Daoy (cell line): ENCODE measurements around the gene TIMP4. TPM values are rescaled to one million over a fixed set of nuclear protein-coding genes. Genes with fewer than 3 reads are reported as not detected.

Experiments
- DNase-seq: peaks from one replicate; pipeline ENCODE4 v3.0.0-alpha.2; 2015; ENCODE audit warnings: low read depth
- total RNA-seq: library from RNA; depleted of rRNA; stranded (reverse); fragments of >200 nt; shearing (Covaris generic); gene quantifications from 2 replicates; pipeline ENCODE4 v1.2.3, GENCODE V29; 2014

The TIMP4 gene
- total RNA-seq, 1 experiment from 2014 or later, result 1.7 TPM

DNA sequence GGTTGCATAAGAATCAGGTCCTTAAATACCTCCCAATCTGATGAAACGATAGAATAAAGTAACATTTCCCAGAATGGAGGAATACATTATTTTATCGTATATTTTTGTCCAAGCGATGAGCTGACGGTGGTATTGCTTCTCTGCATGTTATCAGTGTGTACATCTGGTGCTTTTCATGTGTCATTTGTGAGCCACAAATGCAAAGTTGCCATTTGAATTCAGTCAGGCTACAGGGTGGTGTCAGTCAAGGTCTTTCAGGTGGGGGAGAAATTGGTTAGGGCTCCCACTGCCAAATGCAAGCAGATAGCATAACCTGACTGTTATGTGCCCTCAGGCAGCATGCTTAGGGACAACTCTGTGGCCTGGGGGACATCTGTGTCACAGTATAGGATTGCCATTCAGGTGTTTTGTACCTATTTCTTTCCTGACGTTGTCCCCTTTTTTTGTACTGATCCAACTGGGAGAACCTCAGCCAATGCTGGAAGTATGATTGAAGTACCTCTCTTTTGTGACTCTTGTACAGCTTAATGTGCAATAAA is 26.5 kb upstream of the TIMP4 start:
- no peak for DNase-seq

DNA sequence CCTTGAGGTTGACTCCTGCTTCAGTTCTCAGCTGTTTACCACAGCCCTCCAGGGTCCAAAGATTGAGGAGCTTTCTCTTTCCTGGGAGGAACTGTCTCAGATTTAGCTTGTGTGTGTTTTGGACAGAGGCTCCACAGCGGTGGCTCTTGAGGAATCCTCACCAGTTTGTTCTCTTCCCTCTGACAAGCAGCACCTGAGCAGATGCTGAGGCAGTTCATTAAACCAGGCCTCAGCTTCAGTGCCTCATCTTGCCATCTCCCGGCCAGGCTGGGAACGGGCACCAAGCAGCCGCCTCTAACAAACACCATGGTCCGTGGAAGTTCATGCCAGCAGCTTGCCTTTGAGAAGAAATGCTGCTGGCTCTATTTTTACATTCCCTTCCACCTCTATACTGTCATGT is 25.8 kb upstream of the TIMP4 start:
- no peak for DNase-seq

DNA sequence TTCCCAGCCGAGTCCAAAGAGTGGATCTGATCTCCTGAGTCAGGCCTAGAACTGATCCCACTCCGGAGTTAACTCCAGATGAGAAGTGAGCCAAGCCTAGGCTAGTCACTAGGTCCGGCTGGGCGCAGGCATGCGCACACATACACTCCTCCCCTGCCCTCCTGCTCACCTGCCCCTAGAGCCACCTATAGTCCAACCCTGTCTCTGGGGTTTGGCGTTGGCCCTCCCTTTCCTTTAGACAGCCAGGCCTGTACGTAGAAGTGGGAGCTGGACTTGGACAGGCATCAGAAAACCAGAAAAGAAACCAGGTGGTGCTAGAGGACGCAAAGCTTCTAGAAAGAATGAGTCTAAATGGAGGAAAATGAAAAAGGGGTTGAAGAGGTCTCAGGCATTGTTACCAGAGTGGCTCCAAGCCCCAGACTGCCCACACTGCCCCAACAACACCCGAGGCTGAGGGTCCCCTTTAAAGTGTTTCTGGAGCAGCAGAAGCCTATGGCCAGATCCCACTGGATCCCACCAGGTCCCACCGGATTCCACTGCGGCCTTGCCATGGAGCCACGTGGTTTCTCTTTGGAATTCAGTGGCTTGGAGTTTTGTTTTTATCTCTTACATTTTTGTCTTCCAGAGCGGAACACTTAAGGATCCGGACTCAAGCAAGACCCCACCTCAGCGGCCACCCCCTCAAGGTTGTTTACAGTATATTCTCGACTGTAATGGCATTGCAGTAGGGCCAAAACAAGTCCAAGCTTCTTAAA is 24.2 kb upstream of the TIMP4 start:
- DNase-seq, result no peak

DNA sequence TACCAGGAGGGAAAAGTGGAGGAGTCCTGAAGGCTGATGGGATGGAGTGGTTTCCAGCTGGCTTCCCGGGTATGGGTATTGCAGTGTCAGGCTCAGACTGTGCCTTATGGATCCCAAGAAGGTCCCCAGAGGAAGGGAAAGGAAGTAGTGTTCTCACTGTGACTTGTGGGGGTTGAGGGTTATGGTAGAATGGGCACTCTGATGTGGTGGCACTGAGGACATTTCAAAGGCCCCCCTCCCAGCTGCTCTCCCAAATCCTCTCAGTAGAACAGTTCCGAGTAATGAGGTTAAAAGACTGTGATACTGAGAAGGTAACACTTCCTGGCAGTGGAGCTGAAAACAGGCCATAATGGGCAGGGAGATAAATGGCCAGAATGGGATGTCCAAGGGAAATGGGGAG is 23.1 kb upstream of the TIMP4 start:
- no peak for DNase-seq

DNA sequence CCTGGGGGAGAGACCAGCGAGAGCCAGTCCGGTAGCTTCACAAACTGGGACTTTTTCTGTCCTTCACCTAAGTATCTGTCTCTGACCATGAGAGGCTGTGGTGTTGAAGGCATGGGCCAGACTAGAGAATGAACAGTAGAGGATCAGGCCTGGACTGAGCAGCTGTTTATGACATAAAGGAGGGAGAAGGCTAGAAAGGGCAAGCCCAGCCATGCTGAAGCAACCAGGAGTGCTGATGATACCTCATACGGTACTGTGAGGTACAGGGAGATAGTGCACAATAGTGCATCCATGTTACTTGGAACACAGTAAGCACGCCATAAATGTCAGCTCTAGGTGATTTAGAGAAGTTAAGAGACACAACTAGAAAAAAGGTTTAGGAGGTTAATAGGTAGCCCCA is 22.6 kb upstream of the TIMP4 start:
- no peak for DNase-seq

DNA sequence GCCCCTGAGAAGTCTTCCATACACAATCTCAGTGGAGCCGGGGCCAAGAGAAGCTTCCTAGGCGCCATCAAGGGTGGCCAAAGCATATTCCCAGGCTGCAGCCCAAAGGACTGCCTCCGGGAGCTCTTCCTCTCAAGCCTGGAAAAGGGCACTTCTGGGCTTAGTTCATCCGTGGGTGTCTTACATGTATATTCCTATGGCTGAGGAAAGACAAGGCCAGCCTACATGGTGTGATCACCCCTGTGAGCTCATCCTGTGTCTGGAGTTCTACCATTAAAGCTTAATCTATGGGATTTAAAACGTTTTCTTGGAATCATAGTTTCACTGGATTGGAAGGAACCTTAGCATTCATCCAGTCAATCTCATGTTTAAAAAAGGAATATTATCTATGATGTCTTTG is 21.9 kb upstream of the TIMP4 start:
- no peak for DNase-seq

DNA sequence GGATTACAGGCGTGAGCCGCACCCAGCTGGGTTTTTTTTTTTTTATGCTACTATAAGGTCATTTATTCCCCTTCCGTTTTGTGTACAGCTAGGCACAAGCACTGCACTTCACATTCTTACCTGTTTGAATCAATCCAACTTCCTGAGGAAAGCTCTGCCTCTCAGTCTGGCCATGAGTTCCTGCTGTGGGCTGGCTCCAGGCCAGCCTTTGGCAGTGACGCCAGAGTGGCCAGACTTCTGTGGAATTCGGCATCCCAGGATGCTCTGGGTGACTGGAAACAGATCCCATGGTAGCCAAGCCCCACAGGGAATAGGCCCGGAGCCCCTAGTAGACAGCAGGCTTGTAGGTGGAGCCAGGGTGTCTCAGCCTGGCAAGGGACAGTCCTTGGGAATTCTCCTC is 21.5 kb upstream of the TIMP4 start:
- peak; percentile 81 for DNase-seq

DNA sequence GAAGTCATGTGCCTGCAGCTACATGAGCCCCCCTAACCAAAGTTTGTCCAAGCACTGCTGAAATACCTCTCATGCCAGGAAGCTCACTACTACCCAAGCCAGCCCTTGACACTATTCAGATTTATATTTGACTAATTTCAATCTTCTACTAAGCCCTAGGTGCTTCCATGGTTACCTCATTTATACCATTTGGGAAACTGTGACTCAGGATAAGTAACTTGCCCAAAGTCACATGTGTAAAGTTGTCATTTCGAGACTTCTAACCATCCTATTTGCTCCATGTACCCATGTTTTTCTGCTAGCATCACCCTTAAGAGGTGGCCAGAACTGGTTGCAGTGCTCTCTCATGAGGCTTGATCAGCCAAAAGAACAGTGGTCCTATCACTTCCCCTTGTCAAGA is 20.7 kb upstream of the TIMP4 start:
- DNase-seq, result no peak

DNA sequence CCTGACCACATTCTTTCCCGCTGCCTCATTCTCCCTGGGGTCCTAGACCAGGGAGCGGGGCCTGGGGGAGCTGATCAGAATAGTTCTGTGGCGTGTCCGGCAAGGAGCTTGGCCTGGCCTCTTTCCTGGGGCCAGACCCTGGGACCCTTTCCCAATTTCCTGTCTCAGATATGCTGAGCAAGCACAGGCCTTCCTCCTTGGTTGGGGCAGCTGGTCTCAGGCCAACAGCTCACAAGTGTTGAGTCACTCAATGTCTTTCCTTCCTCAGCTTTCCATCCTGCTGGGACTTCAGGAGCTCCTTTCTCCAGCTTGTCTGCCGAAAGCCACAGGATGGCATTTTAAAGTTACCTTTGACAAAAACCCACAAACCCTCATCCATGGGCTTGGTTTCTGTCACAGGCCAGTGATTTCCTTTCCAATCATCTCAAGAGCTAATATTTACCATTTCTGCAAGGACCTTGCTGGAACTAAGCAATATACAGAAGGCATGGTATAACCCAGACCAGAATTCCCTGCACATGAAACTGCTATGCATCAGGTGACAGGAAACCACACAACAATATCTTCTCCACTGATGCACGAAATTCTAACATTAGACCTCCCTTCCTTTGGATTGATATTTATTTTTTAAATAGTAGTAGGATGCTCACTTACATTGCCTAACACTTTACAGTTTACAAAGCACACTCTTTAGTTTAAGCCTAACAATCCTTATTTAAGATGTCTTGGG is 19.5 kb upstream of the TIMP4 start:
- peak; percentile 51 for DNase-seq

DNA sequence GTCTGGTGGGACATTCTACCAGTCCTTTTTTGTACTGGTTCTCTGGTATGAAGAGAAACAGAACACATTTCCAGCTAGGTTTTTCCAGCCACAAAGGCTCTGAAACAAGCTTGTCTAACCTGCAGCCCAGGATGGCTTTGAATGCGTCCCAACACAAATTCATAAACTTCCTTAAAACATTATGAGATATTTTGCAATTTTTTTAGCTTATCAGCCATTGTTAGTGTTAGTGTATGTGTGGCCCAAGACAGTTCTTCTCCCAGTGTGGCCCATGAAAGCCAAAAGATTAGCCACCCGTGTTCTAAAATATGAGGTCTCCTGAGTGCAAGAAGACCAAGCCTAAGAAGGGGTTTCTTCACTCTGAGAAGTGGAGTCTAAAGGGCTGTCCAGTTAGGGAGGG is 18.4 kb upstream of the TIMP4 start:
- no peak for DNase-seq

DNA sequence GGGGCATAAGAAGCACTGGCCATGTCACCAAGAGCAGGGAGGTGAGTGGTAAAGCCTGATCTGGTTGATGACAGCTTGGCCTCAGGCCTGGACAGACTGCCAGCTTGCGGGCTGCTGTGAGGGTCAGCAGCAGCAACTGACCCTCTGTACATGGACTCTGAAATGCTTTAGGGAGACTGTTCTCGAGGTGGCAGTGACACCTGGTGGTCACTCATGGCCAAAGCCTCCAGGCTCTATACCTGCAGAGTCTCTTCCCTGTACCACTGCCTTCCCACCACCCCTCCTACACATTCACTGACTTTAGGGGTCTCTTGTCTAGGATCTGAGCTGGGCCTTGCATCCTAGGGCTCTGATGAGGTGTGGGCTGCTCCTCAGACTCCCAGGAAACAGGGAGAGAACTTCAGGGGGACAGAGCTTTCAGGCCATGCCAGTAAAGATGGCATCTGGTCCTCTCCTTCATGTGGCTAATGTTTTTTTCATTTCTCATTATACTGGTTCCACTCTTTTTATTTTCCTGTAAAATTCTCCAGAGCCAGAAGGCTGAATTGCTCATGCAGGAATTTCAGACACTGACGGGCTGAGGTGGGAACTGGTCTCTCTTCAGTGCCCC is 17.2 kb upstream of the TIMP4 start:
- DNase-seq, result peak; percentile 51

DNA sequence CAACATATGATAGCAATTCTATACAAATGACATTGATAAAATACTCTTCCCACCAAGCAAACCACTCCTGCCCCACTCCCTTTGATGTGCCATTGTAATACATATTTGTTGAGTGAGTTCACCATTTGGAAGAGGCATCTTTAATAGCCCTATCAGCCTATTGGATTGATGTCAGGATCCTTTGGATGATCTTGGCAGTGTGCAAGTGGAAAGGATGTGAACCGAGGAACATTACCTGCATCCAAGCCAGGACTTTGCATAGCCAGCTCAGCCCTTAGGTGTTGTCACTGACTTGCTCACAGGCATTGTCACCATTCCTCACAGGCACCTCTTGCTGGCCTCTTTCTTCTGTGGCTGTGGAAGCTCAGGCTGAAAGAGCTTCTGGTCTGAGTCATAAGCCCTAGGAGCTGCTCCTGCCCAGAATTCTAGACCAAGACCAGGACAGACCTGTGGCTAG is 16.5 kb upstream of the TIMP4 start:
- no peak for DNase-seq

DNA sequence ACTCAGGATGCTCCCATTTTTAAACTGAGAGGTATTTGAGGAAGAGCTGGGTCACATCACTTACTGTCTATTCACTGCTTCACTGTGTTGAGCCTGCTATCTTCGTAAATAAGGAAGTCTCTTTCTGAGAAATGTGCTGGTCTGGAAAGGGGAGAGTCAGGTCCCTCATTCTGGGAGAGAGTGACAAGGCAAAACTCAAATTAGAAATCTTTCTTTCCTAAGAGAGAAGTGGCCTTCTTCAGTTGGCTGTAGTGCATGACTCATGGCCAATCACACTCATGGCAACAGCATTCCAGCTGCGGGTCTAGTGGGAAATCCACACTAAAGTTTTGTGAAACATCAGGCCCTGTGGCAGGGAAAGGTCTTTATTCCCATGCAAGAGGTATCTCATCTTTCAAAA is 11.5 kb upstream of the TIMP4 start:
- DNase-seq, result no peak

DNA sequence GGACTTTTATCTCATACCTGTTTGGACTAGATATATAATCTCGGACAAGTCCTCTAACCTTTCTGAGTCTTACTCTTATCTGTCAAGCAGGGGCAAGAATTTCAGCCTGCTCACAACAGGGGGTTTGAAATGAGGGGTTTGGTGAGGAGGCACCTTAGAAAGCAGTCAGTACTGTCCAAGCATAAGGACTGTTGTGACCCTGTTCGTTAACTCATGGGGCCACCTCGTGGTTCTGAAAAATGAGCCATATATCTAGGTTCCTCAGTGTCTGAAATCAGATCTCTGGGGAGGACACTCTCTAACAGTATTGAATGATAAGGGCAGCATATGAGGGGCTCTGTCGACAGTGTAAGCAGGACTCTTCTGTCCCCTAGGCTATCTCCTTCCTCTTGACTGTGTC is 7.2 kb upstream of the TIMP4 start:
- no peak for DNase-seq

DNA sequence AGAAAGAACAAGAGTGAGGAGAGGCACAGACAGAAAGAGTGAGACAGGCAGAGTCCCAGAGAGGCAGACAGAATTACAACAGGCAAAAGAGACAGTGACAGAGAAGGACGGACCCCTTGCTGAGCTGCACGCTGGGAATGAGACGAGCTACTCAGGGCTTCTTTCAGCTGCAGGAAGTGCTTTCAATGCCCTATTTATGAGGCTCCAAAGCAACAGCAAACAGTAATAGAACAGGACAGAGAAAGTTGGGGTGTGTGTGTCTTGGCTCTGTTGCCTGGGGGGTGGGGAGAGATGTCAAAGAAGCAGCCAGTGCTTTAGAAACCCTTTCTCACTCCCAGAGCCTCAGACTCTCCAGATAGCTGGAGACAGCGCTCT is 502 bp upstream of the TIMP4 start:
- DNase-seq, result no peak

DNA sequence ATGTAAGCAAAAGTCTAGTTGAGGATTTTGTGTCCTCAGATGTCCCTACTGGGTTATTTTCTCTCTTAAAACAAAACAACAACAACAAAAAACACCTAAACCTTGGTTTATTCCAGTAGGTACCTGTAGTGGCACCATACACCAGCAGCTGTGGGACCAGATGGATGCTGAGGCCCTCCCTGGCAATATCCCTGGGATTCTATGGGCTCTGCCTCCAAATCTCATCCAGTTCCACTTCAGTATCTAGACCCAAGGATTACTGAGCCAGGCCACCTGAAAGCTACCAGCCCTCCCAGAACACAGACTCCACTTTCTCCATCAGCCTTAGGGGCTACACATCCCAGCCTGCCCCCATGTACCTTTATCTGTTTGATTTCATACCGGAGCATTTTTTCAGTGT is 1.7 kb downstream of the TIMP4 start:
- DNase-seq, result no peak

DNA sequence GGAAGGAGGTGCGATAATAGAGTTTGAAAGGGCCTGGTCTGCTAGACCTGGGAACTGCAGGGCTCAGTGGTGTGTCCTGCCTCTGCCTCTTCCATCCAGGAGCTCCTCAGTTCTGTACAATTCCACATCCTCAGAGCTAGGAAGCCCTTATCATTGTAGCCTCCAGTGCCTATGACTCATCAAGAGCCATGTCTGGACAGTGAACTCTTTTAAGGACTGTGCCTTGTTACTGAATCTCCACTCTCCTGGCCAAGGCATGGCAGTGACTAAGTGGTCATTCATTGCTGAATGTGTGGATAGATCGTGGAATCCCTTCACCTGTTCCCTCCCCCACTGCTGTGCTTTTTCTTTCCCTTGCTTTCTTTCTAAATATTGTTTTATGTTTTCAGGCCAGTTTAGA is 2.9 kb downstream of the TIMP4 start:
- peak; percentile 62 for DNase-seq

DNA sequence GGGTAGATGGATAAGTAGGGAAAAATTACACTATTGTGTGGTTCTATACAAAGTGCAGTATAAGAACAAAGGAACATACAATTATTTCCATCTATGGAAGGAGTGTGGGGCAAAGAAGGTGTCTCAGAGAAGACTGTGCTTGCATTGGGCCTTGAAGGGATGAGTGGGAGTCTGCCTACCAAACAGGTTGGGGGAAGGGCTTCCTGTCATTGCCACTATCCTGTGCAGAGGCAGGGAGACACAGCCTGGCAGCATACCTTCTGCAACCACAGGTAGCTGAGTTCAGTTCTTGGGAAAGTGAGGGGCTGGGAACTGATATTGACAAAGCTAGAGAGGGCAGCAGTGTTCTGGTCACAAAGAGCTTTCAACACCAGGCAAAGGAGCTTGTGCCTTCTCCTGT is 3.4 kb downstream of the TIMP4 start:
- DNase-seq, result no peak

DNA sequence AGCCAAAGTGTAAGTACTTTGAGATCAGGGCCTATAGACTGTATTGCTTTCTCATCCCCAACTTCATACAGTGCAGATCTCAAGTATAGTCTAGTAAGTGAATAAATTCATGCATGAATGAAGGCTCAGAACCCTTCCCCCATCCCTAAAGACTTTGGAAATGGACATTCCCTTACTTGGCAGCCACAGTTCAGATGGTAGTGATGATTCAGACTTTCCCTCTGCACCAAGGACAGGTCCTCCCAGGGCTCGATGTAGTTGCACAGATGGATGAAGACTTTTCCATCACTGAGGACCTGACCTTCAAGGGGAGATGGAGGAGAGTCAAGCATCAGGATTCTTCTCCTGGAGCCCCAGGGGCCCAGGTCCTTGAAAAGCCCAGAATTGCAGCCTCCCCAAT is 4.6 kb downstream of the TIMP4 start:
- DNase-seq, result no peak

DNA sequence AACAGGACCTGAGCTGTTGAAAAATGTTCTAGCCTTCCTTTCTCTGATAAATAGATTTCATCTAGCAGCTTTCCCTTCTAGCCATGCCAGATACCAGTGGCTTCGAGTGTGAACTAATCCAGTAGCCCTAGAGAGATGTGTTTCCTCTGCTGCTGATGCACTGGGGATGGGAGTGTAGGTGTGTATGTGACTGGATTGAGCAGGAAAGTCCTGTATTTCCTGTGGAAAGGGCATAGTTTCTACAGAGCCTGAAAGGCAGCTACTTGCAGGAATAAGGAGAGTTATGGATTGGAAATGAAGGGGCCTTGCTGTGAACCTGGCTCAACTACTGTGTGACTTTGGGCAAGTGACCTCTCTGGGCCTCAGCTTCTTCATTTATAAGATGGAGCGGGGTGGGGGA is 8.6 kb downstream of the TIMP4 start:
- DNase-seq, result no peak

DNA sequence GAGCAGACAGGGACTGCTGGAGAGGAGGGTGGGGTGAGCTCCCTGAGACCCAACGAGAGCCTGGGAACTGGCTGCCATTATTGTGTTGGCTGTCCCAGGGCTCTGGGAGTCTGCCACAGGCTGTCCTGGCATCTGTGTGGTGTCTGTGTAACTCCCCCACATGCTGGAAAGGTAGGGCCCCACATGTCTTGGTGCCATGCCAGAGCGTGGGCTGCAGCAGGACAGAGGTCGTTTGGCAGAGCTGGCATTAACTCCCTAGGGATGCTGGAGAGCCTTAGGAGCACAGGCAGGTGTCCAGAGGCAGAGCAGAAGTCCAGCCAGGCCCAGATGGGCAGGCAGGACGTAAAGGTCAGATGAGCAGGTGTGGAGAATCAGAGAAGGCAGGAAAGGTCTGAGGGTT is 9.7 kb downstream of the TIMP4 start:
- DNase-seq, result peak; percentile 18

DNA sequence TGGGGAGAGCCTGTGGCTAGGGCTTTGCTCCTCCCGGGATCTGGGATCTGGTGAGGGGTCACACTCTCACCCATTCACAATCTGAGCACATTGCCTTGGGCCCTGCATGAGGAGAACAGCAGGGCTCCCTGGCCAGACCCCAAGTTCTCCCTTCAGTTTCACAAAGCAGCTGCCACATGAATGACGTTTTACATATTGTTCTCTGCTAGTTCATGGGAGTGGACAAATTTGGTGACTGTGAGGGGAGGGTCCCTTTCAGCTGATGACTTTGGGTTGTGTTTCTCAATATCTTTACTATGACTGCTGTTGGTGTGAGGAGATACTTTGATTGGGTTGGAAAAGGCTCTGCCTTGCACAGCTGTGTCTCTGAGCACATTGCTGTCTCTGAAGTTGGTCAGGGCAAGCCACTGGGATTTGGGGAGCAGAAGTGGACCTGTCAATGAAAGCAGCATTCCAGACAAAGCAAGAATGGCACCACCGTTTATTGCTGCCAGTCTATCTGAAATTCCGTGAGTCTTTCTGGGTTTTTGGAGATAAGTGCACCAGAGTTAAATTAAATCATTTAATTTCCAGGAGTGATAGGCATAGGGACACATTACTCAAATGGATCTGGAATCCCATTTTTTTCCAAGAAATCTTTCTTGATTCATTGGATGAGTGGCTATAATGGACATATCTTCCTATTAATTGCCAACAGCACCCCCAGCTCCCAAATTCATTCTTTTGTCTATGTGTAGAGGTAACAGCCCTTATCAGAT is 10.3 kb downstream of the TIMP4 start:
- no peak for DNase-seq
